Retinal pigment epithelial cell (primary cell): ENCODE results near the gene BFSP1.

Experiments used
- DNase-seq: peaks from one replicate; pipeline ENCODE4 v3.0.0-alpha.2; 2010; ENCODE audit warnings: low read depth
- H3K4me3 ChIP-seq: 2 replicates; pipeline ENCODE4 v1.5.1; 2011; ENCODE audit warnings: mild to moderate bottlenecking, low read length, control low read depth, moderate library complexity
- CTCF ChIP-seq: conservative IDR thresholded peaks from 2 replicates; pipeline ENCODE4 v1.5.1; 2011; ENCODE audit warnings: low read depth, low read length, control low read depth, inconsistent platforms

Gene BFSP1

GRCh38 chr20:17461941-17462340, 69.2 kb downstream of the BFSP1 start:
- H3K4me3 ChIP-seq: no peak overlapping the region
- no peak for TF ChIP-seq CTCF
- no peak for DNase-seq

GRCh38 chr20:17460119-17460518, 71.1 kb downstream of the BFSP1 start:
- TF ChIP-seq CTCF: no peak
- no peak for DNase-seq
- no peak overlapping the region for H3K4me3 ChIP-seq

- DNase-seq: no peak
- TF ChIP-seq CTCF: no peak
- H3K4me3 ChIP-seq: no peak overlapping the region
These were observed 73.5 kb downstream of the BFSP1 start for GRCh38 chr20:17457588-17458190.

- H3K4me3 ChIP-seq: no peak overlapping the region
- no peak for DNase-seq
- TF ChIP-seq CTCF: no peak
These were observed 74.1 kb downstream of the BFSP1 start for GRCh38 chr20:17457079-17457478.

GRCh38 chr20:17456279-17456678, 74.9 kb downstream of the BFSP1 start:
- H3K4me3 ChIP-seq: no peak overlapping the region
- no peak for TF ChIP-seq CTCF
- DNase-seq: no peak

- H3K4me3 ChIP-seq: no peak overlapping the region
- DNase-seq: no peak
- no peak for TF ChIP-seq CTCF
These were observed 77.6 kb downstream of the BFSP1 start for GRCh38 chr20:17453592-17453991.

- no peak for DNase-seq
These were observed 78.7 kb downstream of the BFSP1 start for GRCh38 chr20:17452441-17452840.

More at GRCh38 chr20:17452441-17452840, 78.7 kb downstream of the BFSP1 start:
- TF ChIP-seq CTCF: no peak
- H3K4me3 ChIP-seq: no peak overlapping the region
